Non-pigmented ciliary epithelial cell (primary cell): ENCODE data around the gene HAUS3.
"Not testable (repeated sequence)": the region's sequence is repeated elsewhere in the genome, so short reads cannot be mapped to it uniquely, and the experiment has no call there.

ENCODE experiments used
- DNase-seq: peaks from one replicate; pipeline ENCODE4 v3.0.0-alpha.2; 2010; ENCODE audit warnings: low read depth

The HAUS3 gene

DNA sequence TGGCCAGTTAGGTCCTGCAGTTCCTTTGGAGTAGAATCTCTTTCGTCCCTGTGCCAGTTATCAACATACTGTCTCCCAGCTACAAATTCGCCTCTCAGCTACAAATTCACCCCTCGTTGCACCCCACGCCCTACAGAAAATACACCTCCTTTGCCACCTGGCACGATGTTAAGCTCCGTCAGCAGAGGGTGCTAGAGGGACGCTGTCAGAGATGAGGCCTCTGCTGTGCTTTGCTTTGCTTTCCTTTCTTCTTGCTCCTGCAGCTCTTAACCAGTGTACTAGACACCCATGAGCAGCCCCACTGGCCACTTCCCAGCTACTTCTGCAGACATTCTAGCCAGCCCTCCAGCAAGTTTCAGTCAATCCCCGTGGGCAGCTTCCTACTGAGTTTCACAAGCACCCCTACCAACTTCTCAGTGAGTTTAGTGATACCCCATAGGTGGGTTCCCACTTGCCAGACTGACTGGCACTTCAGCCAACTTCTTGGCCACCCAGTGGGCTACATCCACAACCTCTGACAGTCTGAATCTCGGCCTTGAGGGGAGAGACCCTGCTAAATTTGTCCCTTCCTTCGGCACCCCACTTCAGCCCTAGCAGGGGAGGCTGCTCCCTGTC, 21.8 kb downstream of the HAUS3 start:
- no peak for DNase-seq

DNA sequence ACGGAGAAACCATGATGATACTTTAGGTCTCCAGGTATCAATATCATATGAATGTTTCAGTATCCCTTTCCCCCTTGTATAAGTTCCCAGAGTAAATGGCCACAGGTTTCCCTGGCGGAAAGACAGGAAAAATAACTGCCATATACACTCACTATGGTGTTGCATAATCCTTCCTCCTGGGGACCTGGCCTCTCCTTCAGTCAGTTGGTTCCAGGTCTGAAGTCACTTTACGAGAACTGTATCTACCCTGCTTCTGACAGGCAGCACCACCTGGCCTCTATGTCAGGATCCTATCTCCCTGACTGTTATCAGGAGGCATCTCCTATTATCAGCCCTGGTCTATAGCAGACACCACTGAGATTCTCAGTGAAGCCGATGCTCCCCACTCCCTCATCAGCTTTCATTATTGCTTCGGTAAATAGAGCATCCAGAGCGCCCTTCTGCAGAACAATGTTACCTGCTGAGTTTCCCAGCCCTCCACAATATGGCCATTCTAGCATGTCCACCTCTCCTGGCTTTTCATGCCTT, 22.6 kb downstream of the HAUS3 start:
- DNase-seq: no peak

GRCh38 chr4:2218436-2218835, 23.5 kb downstream of the HAUS3 start:
- no peak for DNase-seq

GRCh38 chr4:2217726-2218125, 24.2 kb downstream of the HAUS3 start:
- DNase-seq: no peak

GRCh38 chr4:2212831-2213230, 29.1 kb downstream of the HAUS3 start:
- no peak for DNase-seq

DNA sequence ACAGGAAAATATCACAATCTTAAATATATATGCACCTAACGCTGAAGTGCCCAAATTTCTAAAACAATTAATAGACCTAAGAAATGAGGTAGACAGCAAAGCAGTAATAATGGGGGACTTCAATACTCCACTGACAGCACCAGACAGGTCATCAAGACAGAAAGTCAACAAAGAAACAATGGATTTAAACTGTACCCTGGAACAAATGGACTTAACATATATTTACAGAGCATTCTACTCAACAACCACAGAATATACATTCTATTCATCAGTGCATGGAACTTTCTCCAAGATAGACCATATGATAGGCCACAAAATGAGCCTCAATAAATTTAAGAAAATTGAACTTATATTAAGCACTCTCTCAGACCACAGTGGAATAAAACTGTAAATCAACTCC, 39.1 kb downstream of the HAUS3 start:
- not testable (repeated sequence) for DNase-seq

DNA sequence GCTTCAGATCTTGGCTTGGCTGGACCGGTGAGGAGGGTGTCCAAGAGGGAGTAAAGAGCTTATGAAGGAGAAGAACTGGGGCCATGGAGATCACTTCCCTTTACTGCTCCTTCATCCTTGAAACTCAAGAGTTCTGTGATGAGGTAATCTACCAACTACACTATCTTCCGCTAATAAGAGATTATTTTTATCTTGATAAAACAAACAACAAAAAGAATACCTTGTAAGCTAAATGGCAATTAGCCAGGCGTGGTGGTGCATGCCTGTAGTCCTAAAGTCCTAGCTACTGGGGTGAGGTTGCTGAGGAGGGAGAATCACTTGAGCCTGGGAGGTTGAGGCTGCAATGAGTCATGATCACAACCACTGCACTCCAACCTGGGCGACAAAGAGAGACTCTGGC, 47.4 kb downstream of the HAUS3 start:
- no peak for DNase-seq

- no peak for DNase-seq
Measured at GRCh38 chr4:2193326-2193725, 48.6 kb downstream of the HAUS3 start.

DNA sequence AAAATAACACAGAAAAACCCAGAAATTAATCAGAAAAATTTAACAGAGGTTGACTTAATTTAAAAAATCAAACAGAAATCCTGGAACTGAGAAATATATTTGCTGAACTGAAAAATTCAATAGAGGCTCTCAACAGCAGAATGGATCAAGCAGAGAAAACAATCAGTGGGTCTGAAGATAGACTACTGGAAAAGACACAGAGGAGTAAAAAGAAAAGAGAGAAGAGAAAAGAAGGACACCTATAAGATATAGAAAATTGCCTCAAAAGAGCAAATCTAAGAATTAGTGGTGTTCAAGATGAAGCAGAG, 55.1 kb downstream of the HAUS3 start:
- DNase-seq: no peak

DNA sequence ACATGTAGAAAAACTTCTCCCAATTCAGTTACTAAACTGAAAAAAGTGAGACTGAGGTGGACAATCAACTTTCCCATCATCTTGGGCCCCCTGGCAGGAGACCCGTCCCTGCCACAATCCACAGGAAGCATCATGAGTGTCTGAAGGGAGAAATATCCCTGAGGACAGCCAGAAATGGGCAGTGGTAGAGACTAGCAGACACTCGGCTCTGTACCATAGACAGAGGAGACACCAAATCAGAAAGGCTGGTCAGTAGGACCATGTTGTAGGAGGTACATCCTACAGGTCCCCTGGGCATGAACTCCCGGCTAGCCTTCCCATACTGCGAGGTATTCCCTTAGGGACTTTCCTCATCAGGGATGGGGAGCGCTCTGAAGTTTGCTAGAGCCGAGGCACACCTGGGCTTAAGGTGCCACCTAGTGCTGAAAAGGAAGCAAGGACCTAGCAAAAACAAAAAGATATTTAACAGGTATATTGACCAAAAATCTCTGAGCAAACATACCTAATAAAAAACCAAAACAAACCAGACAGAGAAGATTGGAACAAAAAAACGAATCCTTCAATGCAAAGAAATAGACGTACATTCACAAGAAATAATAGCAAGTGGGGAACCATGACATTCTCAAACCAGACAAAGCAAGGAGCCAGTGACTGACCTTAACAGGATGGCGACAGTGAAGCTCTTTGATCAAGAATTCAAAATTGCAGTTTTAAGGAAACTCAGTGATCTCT, 55.6 kb downstream of the HAUS3 start:
- no peak for DNase-seq

DNA sequence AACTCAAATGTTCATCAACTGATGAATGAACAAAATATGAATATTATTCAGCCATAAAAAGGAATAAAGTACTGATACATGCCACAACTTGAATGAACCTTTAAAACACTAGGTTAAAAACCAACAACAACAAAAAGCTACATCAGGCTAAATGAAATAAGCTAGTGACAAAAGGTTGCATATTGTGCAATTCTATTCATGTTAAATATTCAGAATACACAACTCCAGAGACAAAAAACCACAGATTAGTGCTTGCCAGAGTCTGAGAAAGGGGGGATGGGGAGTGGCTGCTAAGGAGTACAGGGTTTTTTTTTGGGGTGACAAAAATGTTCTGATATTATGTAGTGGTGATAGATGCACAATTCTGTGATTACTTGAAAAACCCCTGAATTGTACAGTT, 58.5 kb downstream of the HAUS3 start:
- DNase-seq: no peak

GRCh38 chr4:2182994-2183393, 58.9 kb downstream of the HAUS3 start:
- no peak for DNase-seq

DNA sequence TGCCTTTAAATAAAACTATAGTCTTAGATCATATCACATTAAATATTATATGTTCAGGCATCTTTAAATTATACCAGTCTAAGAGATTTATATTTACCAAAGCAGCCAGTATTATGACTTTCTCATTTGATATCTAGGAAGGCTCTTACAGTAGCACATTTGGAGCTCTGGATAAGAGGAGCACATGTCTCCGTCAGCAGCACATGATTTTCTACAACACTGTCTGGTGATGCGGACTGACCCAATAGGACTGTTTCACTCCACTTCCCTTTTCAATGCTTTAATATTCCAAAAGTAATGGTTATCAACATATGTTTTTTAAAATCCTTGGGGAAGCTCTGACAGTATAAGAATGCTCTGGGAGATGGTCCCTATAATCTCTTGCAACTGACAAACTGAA, 61.5 kb downstream of the HAUS3 start:
- DNase-seq: no peak

DNA sequence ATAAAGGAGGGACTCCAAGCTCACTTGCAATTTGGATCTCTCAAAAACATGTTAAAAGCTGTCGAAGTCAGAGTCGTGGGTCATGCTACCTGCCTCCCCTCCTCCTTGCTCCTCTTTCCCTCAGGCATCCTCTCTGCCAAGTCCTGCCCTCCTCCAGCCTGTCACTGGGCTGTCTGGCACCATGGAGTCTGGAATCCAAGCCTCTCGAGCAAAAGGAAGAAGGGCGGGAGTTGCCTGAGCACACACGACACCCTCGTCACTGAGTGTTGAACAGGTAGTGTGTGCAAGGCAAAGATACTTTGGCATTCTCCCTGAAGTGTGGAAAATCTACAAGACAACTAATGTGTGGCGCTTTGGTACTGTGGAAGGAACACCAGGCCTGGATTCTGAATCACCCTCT, 62.2 kb downstream of the HAUS3 start:
- no peak for DNase-seq

GRCh38 chr4:2178986-2179385, 62.9 kb downstream of the HAUS3 start:
- no peak for DNase-seq
